ENCODE results near the gene INSYN2A.

INSYN2A gene, protein sequence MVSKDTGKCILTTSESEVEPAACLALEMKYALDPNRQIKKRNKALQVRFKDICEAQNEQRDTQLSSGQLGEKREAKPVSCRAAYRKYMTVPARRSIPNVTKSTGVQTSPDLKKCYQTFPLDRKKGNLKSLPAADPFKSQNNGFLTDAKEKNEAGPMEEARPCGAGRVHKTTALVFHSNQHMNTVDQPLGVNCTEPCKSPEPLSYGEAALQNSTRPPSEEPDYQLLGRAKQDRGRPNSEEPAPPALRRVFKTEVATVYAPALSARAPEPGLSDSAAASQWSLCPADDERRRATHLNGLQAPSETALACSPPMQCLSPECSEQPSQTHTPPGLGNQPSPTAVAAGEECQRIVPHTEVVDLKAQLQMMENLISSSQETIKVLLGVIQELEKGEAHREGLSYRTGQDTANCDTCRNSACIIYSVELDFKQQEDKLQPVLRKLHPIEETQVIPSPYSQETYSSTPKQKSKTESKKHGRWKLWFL

DNA sequence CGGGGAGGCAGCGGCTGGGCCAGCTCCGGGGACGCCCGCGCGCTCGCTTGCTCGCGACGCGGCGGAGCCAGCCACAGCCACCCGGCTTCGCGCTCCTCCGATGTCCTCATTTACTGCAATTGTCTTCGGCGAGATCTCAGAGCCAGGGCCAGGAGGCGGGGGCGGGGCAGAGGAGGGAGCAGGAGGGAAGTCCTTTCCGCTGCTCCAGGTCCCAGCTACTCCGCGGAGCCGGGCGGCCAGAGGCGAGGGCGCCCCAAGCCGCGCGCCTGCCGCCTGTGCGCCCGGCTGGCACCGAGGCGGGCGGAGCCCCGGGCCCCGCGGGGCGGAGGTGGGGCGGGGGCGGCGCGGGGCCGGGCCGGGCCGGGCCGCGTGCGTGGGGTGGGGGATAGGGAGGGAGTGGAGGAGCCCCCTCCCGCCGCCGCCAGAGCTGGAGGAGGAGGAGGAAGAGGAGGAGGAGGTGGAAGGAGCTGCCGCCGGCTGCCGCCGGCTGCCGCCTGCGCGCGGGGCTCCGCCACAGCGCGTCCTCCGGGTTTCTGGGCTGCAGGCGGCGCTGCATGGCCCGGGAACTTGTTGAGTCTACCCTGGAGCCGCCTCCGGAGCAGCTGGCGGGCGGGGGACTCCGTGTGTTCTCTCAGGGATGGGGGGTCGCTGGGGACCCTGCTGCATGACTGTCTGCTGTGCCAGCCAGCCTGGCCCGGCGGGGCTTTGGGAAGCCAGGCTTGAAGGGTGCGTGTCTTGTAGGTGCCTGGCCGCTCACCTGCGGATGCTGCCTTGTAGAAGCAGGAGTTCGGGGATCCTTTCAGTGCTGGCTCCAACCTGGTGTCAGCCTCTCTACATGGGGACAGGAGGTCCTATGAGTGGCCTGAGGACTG is at the start of gene INSYN2A:
Gene INSYN2A, minus strand, starts transcription at position 310 of the 872 bp plus-strand sequence. CDS start 20,196 bp downstream, outside the sequence.
- peak; percentile 20 for DNase-seq

DNA sequence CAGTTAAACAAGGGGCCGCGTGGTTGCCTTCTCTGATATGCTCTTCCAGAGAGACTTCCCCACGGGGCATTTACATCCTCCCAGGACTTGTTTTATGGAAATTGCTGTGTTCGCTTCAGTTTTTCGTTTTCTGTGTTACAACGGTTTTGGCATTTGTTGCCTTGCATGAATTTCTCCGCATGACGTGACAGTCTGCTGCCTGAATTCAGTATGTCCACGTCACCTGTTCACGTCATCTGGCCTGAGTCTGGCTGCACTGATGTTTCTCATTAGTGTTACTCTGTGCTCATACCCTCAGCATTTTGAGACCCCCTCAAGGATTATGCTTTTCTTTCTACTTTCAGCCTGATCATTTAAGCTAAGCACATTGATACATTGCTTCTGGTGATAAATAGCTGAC is 49.1 kb upstream of the INSYN2A start:
- no peak for DNase-seq

DNA sequence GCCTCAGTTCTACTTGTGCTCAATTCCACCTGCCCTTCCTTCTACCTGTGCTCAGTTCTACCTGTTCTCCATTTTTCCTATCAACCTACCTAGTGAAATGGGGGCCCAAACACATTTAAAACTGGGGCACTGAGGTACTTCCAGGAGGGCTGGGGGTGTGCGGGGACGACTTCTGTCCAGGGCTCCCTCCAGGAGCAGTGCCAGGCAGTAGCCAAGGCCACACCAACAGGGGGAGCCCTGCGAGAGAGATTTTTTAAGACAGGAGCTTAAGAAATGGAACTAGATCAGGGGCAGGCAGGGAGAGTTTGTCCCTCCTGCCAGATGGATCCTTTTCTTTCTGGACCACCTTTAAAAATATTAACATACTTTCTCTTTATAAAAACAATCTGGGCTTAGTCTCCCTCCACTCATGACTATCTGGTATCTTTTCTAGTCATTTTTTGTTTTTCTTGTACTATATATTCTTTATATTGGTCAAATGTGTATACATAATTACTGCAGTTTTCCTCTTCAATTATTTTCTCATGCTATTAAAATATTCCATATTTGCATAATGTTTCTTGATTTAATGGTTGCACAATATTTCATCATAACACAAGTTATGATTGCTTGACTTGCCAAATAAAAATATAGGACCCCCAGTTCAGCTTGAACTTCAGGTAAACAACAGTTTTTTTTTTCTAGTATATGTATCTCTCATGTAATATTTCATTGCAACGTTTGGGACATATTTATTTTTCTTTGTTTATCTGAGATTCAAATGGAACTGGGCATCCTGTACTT is 47.3 kb upstream of the INSYN2A start:
- DNase-seq: peak; percentile 57

DNA sequence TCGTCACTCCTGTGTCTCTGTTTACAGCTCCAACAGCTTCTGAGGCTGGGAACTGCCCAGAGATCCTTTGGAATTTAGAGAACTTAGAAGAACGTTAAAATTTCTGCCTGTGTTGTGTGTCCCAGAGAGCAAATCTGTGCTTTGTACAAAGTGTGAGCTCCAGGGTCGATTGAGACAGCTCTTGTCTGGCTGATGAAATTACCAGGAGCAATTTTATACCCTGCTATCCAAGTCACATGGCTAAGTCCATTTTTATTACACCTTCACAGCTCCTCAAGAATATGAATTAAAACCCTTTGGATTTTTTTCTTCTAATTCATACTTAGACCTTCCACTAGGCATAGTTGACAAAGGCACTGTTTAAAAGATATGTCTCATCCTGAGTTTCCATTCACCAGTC is 46.5 kb upstream of the INSYN2A start:
- no peak for DNase-seq

DNA sequence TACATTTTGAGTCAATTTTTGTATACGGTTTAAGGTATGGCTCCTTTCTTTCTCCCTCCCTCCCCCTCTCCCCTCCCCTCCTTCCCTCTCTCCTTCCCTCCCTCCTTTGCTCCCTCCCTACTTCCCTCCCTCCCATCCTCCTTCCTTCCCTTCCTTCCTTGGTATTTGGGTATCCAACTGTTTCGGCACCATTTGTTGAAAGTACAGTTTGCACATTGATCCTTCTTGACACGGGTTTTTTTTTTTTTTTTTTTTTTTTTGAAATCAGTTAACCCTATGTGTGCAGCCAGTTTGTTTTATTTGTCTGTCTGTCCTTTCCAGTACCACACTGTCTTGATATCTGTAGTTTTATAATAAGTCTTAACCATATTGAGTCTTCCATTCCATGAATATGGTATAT is 39.9 kb upstream of the INSYN2A start:
- no peak for DNase-seq

DNA sequence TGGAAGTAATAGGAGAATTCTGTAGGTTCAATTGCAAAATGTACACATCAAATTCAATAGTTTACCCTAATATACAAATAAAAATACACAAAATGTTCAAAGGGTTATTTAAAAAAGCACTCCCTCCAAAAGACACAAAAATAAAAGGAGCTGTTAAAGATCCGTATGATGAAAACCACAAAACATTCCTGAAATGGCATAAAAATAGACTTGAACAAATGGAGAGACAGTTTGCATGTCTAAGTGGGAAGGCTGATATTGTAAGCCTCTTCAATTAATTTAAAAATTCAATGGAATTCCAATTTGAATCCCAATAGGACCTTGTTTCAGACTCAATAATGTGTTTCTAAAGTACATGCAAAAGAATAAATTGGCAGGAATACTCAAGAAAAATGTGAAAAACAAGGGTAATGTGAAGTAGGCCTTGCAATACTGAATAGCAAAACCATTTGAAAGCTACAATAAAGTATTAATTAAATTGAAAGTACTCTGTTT is 38.0 kb upstream of the INSYN2A start:
- no peak for DNase-seq

DNA sequence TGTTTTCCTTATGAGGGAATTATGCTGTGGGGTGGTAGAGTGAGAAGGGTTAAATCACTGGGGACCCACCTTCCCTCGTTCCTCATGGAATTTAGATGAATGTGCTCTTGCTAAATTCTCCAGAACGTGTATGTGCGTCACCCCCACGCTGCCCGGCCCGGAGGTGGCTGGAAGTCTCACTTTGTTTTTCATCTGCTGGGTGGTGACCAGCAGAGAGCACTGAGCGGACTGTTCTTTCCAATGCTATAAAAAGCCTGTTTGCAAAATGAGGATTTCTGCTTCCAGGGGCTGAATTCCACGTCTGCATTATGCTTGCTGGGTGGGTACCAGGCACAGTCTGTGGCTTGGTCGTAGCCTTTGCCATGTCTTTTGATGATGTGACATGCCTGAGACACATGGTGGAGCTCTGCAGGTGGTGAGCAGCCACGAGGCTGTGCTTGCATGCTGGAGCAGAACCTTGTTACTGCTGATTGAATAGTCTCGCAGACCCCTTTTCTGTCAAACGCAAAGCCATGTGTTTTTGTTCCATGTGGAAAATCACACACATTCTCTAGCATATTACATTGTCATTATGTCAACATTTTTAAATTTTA is 31.9 kb upstream of the INSYN2A start:
- no peak for DNase-seq

DNA sequence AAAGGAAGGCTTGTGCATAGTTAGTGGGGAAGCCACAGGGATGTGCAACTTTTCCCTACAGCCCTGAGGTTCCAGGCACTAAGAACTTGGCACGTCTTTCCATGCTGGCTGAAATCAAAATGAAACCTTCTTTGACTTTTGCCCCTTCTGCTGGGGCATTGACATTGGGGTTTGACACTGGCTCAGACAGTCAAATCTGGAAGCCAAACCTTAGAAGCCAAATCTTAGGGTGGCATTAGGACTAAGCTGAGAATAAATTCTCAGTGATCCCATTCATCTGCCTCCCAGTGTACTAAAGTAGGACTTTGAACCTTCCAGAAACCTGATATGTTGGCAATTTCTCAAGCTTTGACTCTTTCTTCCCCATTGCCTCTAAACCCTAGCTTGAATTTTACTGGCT is 31.3 kb upstream of the INSYN2A start:
- no peak for DNase-seq

DNA sequence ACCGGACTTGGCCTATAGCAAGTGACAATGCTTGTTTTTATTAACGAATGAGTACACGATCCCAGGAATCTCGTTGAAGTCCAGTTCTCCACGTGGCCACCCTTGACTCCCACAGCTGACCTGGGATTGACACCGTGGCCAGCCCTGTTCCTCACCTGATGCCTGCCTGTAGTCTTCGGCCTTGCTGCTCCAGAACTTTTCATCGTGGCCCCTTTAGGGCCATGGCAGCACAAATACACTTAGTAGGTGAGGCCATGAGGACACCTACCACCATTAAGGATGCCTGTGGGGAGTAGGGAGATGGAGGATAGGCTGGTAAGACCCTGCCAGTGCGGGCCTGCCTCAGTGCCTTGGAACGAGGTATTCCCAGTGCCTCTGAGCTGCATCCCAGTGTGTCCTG is 30.6 kb upstream of the INSYN2A start:
- no peak for DNase-seq

DNA sequence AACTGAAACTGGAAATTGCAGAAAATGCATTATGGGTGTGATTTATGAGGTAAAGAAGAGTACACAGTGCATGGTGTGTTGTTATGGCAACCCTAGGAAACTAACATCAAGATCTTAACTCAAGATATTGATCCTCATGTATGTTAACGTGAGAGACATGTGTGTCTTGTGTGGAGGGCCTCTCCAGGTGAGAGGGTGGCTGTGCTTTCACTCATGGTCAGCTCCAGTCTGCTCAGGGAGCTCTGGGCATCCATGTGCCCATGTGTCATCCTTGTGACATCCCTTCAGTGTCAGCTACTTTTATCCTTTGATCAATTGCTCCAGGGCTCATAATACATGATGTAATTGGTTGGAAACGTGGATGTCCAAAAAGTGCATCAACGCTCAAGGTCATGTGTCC is 24.9 kb upstream of the INSYN2A start:
- DNase-seq: no peak

DNA sequence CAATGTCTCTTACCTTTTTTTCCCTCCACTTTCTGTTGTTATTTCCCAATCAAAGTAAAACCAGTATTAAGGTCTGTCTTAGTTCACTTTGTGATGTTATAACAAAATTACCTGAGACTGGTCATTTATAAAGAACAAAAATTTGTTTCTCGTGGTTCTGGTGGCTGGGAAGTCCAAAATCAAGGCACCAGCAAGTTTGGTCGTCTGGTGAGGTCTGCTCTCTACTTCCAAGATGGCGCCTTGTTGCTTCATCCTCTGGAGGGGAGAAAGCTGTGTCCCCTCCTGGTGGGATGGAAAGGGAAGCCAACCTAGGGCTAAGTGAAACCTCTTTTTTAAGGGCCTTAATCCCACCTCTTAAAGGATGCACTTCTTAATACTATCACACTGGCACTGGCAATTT is 22.3 kb upstream of the INSYN2A start:
- DNase-seq: no peak

DNA sequence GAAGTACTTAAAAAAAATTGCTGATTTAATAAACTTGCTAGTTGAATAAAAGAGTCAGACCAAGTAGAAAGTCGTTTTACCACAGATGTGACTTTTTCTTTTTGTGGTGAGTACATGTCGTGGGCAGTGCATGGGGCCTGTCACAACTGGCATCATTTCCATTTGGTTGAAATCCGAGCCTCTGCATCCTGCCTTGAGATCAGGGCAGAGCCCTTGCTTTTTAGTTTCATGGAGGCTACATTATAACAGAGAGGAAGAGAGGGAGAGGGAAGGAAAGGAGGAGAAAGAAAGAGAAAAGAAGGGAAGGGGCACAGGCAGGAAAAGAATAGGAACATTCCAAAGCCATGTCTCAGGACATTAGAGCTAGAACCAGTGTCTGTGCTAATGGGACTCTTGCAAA is 20.4 kb upstream of the INSYN2A start:
- DNase-seq: no peak

DNA sequence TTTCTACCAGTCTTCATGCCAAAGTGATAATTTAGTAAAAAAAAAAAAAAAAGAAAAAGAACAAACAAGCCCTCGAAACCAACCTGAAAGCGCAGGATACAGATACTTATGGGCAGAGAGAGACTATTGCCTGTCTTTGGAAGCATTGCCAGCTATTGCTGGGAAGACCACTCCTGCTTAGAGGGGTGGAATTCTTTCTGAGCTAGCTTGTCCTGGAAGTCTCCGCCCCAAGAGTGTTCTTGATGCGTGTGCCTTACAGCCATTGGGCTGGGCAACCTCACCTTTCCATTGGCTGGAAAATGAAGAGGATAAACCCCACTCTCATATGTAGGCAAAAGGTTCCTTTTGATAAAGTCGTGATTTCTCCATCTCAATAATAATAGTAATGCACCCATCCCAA is 19.9 kb upstream of the INSYN2A start:
- DNase-seq: no peak

DNA sequence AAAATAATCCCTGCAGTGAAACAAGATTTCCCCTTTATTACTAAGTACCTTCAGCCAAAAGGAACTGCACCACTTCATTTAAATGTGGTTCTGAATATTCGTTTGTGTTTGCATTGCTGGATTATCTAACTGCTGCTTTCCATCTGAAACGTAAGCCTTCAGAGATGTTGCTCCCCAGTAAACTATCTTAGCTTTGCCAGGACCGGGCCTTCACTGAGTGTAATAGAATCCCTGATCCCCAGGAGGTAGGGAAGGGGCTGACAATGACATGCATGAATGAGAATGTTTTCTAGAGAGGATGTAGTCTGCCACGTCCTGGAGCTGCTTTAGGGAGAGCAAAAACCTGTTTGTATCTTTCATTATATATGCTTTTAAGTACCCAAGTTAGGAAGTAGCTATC is 19.5 kb upstream of the INSYN2A start:
- no peak for DNase-seq

DNA sequence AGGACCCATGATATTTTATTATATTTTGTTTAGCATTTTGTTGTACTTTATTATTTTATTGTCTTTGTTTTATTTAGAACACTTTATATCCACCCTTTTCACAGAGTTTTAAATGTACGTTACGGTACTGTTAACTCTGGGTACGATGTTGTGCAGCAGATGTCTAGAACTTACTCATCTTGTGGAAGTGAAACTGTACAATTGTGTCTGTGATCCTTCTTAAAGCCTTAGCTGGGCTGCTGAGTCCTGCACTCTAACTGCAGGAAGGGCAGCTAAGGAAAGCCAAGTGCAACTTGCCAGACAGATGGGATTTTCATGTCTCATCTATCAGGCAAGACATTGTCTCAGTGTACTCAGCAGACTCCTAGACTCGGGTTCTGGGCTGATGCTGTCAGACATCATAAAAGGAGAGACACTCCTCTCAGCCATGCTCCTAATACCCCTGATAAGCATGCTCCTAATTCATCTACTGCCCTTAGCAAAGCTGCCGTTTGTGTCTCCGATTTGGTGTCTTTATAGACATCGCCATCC is 14.6 kb upstream of the INSYN2A start:
- DNase-seq: no peak

DNA sequence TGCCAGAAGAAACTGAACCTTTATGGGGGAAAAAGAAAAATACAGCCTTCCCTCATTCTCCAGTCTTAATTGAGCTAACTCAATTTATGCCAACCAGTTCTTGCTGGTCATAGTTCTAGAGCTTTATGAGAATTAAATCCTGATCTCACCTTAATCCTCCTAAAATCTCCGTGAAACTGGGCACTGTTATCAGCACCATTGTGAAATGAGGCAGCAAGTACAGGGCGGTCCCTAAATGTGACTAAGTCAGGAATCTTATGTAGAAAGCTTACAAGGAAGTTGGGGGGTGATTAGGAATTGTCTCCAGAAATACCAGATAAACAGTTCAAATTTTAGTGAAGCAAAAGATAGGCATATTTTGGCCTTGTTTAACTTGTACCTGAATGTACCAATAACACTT is 10.7 kb upstream of the INSYN2A start:
- no peak for DNase-seq

DNA sequence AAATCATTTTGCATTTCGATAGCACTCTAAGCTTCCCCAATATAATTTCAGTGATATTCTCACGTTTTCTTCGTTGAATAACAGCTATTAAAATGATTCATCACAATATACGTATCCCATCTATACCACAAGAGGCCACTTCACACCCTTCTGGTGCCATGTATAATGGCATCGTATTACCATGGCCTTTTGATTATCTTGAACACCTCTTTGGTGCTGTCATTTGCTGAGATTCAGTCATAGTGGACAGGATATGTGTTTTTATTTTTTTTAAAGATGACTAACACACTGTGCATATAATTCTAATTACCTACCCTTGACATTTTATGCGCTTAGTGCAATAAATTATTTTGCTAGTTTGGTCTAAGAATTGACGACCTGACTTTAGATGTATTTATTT is 6.7 kb upstream of the INSYN2A start:
- DNase-seq: no peak

DNA sequence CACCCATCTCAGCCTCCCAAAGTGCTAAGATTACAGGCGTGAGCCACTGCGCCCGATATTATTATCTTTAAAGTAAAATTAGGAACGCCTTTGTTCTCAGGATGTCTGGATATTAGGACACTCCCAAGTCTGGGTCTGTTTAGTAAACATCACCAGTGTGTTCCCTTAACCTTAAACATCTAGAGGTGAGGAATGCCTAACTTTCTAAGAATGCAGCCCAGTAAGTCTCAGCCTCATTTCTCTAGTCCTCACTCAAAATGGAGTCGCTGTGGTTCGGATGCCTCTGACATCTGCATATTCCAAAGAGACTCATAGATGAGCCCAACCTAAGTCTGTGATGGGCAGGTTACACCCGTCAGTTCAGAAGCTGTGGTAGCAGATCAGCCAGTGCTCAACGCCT is 4.3 kb upstream of the INSYN2A start:
- no peak for DNase-seq

DNA sequence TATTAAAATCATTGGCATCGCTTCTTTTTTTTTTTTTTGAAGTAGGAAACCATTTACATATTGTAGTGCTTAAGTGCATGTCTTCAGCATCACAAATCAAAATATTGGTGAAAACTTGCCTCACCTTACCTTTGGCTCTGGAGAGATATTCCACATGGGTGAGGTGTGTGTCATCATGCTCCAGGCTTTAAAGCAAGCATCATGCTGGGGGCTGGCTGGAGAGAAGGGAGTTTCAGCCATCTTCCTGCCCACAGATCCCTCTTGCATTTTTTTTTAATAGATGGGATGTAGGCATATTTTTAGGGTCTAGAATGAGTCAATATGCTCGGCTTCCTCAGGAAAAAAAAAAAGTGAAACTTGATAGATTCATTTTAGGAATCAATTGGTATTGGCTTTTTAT is 2.3 kb upstream of the INSYN2A start:
- DNase-seq: no peak

DNA sequence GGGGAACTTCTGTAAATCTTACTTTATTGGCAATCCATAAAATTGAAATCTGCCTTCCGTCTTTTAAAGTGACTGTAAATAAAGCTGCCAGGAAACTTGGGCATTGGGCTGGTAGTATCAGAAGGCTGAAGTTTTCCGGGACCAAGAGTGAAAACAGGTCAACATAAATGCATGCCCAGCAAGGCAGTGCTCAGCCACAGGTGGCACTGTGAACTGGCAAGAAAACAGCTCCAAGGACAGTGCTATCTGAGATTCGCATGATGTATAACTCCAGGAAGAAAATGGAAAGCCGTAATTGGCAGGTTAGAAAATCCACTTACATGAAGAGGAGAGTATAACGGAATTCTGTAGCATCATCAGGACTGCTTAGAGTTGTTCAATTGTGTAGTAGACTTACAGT is 1.9 kb upstream of the INSYN2A start:
- no peak for DNase-seq

DNA sequence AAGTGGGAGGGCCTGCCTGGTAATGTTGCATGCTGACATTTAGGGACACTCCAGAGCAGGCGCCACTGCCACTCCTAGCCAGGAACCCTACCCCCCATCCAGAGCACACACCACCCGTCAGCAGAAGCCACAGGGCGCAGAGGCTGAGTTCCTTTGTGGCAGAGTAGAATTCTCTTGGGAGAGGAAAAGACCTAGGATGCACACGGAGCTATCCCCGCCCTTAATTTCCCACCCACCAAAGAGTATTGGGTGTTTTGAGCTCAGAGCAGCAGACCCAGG is 702 bp upstream of the INSYN2A start:
- no peak for DNase-seq

DNA sequence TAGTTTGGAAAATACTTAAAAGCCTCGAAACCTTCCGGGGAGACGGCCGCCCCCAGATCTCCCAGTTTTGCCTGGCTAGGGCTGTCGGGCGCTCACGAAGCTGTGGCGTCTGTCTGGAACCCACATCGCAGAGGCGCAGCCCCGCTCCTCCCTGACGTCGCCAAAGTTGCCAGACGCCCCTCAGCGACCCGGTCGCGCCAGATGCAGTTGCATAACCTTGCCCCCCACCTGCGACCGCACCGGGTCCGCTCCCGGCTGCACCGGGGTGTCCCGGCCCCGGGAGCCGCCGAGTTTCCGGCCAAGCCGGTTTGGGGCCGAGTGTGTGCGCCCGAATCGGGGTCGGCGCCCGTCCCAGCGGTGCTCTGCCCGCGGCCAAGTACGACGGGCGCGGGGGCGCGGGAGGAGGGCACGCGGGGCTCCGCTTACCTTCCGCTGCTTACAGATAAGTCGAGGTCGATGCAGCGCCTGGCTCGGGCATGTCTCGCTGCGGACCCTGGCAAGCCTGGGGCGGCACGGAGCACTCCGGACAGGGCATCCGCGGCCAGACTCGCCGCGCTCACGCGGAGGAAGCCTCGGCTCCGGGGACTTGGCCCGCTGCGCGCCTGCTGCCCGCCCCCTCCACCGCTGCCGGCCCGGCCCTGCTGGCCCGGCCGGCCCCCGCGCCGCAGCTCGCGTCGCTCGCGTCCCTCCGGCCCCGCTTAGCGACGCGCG is 665 bp downstream of the INSYN2A start:
- no peak for DNase-seq
